Left renal pelvis (tissue), 4 donors: ENCODE results near the gene LRRC56. TPM values are rescaled to one million over a fixed set of nuclear protein-coding genes. Genes with fewer than 3 reads are reported as not detected.
"Not testable (repeated sequence)": the region's sequence is repeated elsewhere in the genome, so short reads cannot be mapped to it uniquely, and the experiment has no call there.

Source experiments
- DNase-seq, 4 donors: peaks; one replicate each; pipeline ENCODE4 v3.0.0-alpha.2; 2013; ENCODE audit warnings: low read depth in 4 of 4, low spot score in 3 of 4
- polyA plus RNA-seq, 4 donors: library from polyadenylated mRNA; unstranded; fragments of 120-200 nt; gene quantifications; one replicate each; pipeline ENCODE4 v1.2.1, GENCODE V29; 2013; ENCODE audit not compliant: insufficient read length in 4 of 4

The LRRC56 gene
- polyA plus RNA-seq, 4 donors, result 1.4 to 6.6 (median 3.2) TPM

- DNase-seq, result no peak
Measured at GRCh38 chr11:501001-501682, 36.2 kb upstream of the LRRC56 start.

- DNase-seq, result no peak
Measured at GRCh38 chr11:501683-502287, 35.5 kb upstream of the LRRC56 start.

- no peak for DNase-seq
Measured at GRCh38 chr11:502288-503178, 34.8 kb upstream of the LRRC56 start.

GRCh38 chr11:503179-503981 is 33.9 kb upstream of the LRRC56 start:
- DNase-seq, result no peak

GRCh38 chr11:504053-504993 is 33.0 kb upstream of the LRRC56 start:
- peak in 1 of 4 donors; percentile 19 for DNase-seq

GRCh38 chr11:504994-505344 is 32.4 kb upstream of the LRRC56 start:
- DNase-seq, result no peak

- peak; percentile 87 to 93 (median 90) for DNase-seq
Measured at GRCh38 chr11:506238-506994, 30.9 kb upstream of the LRRC56 start.

- peak; percentile 77 to 87 (median 84) for DNase-seq
Measured at GRCh38 chr11:506995-507726, 30.2 kb upstream of the LRRC56 start, which contains the start of gene RNH1. TSS of gene RNH1 (minus strand) at chr11:507242. CDS start at chr11:502162, 5,080 bp downstream.

GRCh38 chr11:507727-508515 is 29.4 kb upstream of the LRRC56 start:
- no peak for DNase-seq

GRCh38 chr11:508956-509355 is 28.4 kb upstream of the LRRC56 start:
- DNase-seq, result no peak

GRCh38 chr11:512761-513595 is 24.3 kb upstream of the LRRC56 start:
- no peak for DNase-seq

GRCh38 chr11:514606-515005 is 22.7 kb upstream of the LRRC56 start:
- DNase-seq, result no peak

GRCh38 chr11:515131-515530 is 22.2 kb upstream of the LRRC56 start:
- no peak for DNase-seq

- DNase-seq, result no peak
Measured at GRCh38 chr11:516400-516799, 20.9 kb upstream of the LRRC56 start.

- not testable (repeated sequence) for DNase-seq
Measured at GRCh38 chr11:516918-517685, 20.2 kb upstream of the LRRC56 start.
